ENCODE measurements around the gene PEX11A.

- TF ChIP-seq CTCF (IDR thresholded peaks at IDR 0.05) (no peak), POLR2A (IDR thresholded peaks at IDR 0.05) (no peak)
Observed at GRCh38 chr15:89686522-89686921, 4.0 kb downstream of the PEX11A start.

Measured in breast epithelium (tissue), 3 donors.